Right lobe of liver (tissue), 4 donors: ENCODE results near the gene TBL2.

Source experiments
- CTCF ChIP-seq, 4 donors: fragments of 200-600 bp in 3 of 4; fragments of 450-650 bp in 1 of 4; IDR thresholded peaks; one replicate each; pipeline versions ENCODE4 v1.5.1 to v1.8.0; 2016 to 2022; ENCODE audit warnings: antibody characterized with exemption in 4 of 4, mild to moderate bottlenecking in 2 of 4
- POLR2A ChIP-seq: fragments of 450-650 bp; IDR thresholded peaks from one replicate; pipeline ENCODE4 v1.6.1; 2017; ENCODE audit warnings: antibody characterized with exemption, mild to moderate bottlenecking
- donor health status: DM: no; HTN: no; CAD: no.
- donor health status: DM: no; HTN: no; CAD: no.
- donor health status: DM: no; HTN: yes; CAD: no.

DNA sequence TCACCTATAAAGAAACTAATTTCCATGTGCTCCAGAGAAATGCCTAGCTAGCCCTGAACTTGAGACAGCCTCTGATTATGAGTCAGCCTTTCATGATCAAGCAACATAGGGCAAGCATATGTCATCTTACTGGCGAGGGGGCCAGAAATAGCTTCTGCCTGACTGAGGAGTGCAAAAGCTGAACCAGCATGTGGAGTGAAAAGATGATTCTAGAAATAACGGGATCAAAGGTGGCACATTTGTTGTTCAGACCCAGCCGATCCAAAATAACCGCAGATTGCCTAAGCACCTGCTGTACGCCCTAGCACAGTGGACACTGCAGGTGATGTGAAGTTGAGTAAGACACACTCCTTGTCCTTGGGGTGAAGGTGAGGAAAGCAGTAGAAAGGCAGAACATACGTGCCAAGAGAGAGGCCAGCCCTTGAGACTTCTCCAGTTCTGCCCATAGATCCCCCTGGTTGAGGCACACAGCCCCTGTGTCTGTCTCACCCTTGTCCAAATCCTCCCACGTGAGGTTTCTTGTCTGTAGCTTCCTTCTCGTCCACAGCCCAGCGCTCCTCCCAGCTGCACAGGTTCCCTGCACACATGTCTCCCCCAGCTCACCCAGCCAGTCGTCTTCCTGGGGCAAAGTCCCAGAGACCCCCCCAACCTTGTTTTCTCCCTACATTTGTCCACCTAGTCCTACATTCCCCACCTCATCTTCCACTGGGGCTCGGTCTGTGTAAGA lies 18.1 kb downstream of the TBL2 start:
- TF ChIP-seq CTCF (IDR thresholded peaks at IDR 0.05) = no peak
- no peak for TF ChIP-seq POLR2A
